NCI-H2107 treated with DMSO at 0.1 percent for 48 hours (cell line): Measurements from ENCODE around the gene CMIP.
A peak's percentile ranks its signal among the peaks of the same experiment; 100 is the strongest.

ENCODE experiments used
- DNase-seq: peaks from one replicate; lab custom pipeline; 2025; ENCODE audit not compliant: unreplicated experiment; lab: John Stamatoyannopoulos, UW

CMIP gene

DNA sequence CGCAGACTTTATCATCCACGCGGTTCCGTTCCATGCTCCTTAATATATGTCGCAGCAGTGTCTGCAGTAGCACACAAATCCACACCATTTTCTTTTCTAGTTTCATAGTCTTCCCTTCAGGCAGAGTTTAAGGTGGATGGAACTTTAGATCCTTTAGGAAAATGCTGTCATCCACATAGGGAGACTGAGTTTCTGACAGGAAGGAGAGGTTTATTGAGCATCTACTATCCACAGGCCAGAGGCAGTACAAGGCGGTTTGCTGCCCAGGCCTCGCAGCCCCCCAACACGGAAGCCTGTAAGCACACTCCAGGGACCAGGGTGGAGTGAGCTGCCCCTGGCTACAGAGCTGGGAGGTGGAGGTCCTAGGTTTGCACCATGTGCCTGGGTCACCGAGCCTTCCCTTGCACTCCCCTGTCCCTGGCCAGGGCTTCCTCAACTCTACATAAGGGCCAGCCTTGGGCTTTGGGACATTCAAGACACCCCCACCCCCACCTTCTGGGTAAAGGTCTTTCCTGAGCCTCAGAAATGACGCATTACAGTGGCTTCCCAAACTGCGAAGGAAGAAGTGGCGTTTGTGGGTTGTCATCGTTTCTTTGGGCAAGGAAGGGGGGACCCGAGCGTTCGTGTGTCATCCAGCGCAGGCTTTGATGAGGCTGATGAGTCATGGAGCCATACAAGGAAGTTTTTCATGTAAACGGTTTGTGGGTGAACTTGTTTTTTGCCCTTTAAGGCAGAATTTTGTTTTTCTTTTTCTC lies 188.0 kb downstream of the CMIP start:
- DNase-seq = no peak

DNA sequence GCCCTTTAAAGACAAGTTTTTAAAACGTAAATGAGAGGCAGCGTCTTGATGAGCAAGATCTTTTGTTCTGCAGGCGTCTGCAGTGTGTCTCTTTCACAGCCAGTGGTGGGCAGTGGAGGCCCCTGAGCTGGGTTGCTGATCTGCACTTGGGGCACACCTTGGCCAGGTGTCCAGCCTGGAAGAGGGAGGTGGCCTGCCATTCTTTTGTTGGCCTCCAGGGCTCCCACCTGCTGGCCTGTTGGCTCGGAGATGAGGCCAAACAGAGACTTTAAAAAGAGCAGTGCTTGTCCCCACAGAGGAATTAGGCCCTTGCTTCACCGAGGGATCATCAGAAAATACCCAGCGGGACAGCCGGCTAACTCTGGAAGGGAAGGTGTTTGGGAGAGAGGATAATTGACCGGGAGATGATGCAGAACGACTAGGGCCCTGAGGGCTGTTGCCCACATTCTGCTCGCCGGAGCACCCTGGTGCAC lies 188.6 kb downstream of the CMIP start:
- DNase-seq = no peak

- no peak for DNase-seq
Measured at GRCh38 chr16:81633680-81634379, 189.2 kb downstream of the CMIP start.

DNA sequence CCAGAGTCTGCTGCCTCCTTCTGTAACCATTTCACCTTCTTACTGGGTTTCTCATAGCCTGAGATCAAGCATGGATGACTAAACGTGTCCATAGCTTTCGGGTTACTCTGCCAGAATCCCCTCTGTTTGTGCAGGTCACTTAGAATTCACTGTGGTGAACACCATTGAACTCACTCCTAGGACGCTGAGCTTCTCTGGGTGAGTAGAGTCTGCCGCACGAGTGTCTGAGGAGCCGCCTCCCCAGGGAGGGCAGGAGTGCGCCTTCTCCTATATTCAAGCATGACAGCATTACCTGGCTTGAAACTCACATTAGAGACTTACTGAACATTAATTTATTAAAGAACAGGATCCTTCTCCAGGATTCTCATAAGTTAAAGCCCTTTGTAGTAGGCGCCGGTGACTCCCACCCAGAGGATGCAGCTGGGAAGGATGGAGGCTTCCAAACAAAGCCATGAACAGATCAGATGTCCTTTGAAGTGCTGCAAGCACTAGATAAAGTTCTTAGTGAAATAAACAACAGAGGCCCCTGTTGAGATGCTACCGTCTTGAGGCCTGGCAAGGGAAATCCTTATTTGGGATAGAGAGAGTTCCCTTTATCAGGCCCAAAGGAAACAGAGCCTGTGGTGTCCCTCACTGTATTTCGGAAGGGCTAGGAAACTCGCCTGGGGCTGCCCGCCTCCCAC lies 189.9 kb downstream of the CMIP start:
- DNase-seq = peak; percentile 80

- peak; percentile 45 for DNase-seq
Measured at GRCh38 chr16:81635063-81635937, 190.7 kb downstream of the CMIP start.

DNA sequence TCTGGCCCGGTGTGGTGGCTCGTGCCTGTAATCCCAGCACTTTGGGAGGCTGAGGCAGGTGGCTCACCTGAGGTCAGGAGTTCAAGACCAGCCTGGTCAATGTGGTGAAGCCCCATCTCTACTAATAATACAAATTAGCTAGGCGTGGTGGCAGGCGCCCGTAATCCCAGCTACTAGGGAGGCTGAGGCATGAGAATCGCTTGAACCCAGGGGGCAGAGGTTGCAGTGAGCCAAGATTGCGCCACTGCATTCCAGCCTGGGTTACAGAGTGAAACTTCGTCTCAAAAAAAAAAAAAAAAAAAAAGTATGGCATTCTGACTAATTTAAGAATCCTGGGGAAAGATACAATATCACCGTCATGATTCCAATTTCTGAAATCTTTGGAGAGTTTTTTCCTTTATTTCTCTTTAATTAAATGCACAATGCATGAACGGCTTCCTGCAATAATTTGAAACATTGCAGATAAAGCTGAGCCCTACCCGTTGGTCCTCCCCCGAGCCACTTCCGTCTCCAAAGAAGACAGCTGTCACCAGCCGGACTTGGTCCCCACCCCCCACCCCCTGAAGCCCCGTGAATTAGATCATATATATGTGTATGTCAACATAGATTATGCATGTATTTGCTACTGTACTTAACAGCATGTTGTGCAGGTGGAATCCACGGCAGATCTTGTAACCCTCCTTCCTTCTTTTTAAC lies 191.8 kb downstream of the CMIP start:
- DNase-seq = no peak

GRCh38 chr16:81637336-81638235 lies 193.0 kb downstream of the CMIP start:
- no peak for DNase-seq

DNA sequence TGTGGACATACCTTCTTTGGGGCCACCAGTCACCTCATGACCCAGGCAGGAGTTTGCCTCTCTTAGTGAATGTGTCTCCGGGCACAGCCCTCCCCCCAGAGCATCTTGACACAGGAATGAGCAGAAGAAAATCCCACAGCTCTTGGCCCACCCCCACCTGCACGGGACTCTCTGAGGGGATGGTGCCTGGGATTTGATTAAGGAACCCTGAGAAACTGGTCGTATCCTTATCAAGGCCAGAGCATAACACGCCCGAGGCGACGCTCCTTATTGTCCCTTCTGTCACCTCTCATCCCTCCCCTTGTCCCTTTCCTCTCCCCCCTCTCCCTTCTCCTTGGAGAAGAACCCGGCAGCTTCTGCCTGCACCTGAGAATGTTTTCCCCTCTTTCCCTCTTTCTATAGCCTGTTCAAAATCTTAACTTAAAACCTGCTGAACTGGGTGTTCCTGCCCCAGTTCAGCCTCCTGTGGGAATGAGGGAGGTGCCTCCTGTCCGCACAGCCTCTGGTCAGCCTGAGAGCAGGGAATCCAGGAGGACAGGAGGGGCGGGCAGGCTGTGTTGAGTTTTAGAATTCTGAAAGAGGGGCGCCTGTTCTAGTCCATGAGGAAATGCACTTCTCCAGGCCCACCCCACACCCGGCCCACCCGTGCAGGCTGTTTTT lies 193.8 kb downstream of the CMIP start:
- DNase-seq = no peak

GRCh38 chr16:81639348-81639747 lies 194.7 kb downstream of the CMIP start:
- no peak for DNase-seq

GRCh38 chr16:81639931-81640680 lies 195.5 kb downstream of the CMIP start:
- no peak for DNase-seq

DNA sequence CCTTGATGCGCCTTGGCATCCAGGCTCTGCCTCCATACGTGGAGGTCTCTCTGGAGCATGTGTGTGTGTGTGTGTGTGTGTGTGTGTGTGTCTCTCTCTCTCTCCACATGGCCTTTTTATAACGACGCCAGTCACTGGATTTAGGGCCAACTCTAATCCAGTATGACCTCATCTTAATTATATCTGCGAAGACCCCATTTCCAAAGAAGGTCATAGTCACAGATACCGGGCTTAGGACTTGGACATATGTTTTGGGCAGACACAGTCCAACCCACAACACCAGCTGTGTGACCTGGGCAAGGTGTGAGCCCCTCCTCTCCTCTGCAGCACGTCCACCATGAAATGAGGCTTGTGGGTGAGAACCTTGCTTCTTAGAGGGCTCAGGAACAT lies 196.1 kb downstream of the CMIP start:
- no peak for DNase-seq

- DNase-seq = peak; percentile 67
Measured at GRCh38 chr16:81641395-81642106, 196.9 kb downstream of the CMIP start.

- DNase-seq = no peak
Measured at GRCh38 chr16:81642107-81642436, 197.5 kb downstream of the CMIP start.

DNA sequence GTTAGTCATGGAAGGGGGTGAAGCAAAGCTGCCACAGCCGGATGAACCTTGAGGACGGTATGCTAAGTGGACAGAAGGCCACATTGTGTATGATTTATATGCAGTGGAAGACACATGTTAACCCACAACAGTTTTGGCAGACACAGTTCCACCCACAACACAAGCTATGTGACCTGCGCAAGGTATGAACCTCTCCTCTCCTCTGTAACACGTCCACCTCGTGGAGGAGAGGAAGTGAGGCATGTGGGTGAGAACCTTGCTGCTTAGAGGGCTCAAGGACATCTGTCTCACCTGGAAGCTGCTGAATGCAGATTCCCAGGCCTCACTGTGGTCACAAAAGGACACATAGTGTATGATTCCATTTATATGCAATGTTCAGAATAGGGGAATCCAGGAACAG lies 198.3 kb downstream of the CMIP start:
- no peak for DNase-seq

DNA sequence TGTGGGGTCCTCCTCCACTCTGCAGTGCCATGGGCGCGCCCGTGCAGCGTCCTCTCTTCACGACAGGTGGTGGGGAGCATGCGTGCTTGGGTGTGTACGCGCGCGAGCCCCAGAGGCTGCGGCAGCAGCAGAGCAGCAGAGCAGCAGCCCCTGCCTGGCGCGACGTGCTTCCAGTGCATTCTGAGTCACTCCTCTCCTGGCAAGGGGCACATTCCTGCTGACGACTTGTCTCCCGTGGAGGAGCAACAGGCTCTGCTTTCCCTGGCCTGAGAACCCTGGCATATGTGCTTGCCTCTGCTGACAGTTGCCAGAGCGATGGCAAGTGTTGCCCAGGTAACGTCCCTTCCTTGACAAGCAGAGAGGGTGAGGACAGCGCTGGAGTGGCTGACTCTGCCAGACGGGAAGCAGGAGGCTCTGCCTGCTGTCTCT lies 200.7 kb downstream of the CMIP start:
- peak; percentile 68 for DNase-seq

DNA sequence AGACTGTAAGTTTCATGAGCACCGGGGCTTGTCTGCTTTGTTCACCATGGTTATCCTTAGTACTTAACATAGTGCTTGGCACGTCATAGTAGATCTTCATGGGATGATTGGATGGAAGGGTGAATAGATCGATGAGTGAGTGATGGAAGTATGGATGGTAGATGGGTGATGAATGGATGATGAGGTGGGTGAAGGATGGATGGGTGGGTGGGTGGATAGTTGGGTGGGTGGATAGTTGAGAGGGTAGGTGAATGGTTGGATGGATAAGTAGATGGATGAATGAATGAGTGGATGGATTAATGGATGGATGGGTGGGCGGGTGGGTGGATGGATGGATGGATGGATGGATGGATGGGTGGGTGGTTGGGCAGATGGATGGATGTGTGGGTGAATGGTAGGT lies 201.3 kb downstream of the CMIP start:
- no peak for DNase-seq

DNA sequence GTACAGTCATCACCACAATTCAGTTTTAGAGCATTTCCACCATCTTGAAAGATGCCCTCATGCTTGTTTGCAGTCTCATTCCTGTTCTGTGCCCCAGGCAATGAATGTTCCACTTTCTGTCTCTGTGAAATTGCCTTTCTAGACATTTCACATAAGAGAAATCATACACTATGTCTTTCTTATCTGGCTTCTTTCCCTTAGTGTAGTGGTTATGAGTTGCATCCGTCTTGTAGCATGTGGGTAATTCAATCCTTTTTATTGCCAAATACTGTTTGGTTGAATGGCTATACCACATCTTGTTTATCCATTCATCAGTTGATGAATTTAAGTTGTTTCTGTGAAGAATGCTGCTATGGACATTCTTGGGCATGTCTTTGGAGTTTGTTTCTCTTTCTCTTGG lies 202.0 kb downstream of the CMIP start:
- no peak for DNase-seq

GRCh38 chr16:81647527-81647926 lies 202.9 kb downstream of the CMIP start:
- no peak for DNase-seq
